Stimulated activated CD8-positive, alpha-beta memory T cell treated with anti-CD3 and anti-CD28 coated beads, Interleukin-4, amount 100 ng/mL, for 48 hours (primary cell): ENCODE measurements around the gene ELL.

Experiments used
- DNase-seq: peaks from one replicate; pipeline ENCODE4 v3.0.0-alpha.2; 2020

The ELL gene

DNA sequence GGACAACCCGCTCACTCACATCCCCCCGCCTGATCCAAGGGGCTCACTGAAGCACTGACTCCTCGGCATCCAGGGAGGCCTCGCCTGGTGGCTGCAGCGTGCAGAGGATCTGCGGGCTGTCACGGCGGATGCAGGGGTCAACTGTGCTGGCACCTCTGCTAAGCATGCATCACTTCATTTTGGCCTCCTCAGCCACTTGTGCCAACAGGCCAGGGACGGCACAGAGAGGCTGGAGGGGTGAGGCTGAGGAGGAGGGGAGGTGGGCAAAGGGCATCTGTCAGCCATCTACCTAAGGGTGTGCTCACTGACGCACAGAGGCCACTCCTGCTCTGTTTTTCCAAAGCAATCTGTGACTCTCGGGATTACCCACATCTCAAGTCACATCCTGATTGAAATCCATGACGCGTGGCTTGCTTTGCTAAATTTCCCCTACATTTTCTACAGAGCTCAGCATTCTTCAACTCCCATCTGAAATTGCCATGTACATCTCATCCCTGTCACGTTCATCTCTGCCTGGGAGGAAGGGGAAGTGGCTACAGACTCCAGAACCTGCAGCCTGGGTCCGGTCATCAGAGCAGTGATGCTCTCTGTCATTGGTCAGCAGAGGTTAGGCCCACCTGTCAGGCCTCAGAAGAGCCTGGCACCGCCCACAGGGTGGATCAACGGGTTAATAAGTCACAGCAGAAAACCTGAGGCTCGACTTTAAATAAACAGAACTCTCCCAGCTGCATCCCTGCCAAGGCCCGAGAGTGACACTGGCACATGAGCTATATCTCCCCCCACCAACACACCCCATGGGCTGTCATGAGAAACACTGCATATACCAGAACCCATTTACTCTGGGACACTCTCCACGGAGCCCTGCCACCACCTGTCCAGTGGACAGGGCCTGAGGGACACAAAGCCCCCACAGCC is 17.6 kb downstream of the ELL start:
- DNase-seq = no peak

DNA sequence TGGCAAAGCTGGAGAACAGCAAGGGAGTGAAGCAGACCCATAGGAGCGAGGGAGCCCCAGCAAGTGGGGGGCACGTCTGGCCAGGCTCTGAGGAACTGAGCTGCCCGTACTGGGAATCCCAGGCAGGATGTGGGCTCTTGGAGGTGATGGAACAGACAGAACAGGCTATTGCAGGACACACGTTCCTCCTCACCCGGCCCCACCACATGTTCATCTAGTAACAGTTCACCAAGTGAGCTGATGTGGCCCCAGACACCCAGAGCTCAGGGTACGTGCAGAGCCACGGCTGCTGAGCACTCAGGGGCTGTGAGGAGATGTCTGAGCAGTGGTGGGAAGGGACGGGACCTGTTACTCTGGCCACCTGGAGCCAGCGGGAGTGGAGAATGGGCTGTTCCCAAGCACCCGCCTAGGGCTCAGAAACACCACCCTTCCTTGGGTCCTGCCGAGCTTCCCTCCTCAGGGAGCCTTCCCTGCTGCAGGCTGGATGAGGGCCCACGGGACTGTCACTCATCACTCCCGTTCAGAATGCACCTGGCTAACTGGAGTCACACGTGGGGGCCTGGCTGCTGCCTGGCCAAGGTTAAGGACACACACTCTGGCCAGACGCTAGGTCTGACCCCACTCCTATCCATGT is 18.4 kb downstream of the ELL start:
- DNase-seq = no peak

DNA sequence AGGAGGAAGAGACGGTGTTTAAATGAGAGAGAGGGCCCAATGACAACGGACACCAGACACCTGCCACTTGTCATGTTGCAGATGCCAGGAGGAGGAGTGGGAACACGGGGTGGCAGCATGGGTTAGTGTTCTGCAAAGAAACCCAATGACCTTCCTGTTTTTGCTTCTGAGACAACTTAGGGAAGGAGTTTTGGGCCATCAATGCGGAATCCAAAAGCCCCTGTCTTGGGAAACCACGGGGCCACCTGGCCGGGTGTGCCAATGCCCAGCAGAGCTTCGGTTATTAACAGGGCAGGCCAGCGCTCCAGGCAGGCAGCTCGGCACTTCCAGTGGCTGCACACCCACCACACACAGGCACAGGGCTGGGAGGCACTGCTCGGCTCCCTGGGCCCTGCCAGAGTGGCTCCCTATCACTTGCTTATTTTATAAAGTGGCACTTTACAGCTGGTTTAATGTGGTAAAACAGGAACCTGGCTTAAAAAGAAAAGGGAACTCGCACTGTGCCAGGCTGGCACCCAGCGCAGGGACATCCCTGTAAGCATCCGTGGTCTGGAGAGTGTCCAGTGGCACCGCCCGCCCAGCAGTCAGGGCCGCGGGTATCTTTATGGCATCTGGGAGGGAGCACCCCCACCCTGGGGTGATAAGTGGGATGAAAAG is 19.1 kb downstream of the ELL start:
- no peak for DNase-seq

DNA sequence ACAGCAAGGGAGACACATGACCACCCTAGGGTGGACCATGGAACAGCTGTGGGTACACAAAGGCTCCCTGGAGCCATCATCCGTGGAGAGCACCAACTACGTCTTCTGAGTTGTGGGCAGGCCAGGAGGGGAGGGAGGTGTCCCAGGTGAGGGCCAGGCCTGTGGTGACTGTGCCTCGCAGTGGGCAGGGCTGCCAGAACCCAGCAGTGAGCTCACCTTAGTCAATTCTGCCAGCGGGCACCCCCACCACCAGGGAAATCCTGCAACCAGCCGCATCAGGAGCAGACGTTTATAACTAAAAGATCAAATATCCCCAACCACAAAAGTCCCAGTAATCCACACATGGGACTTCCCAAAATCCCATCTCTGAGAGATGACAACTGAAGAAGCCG is 19.6 kb downstream of the ELL start:
- DNase-seq = no peak

DNA sequence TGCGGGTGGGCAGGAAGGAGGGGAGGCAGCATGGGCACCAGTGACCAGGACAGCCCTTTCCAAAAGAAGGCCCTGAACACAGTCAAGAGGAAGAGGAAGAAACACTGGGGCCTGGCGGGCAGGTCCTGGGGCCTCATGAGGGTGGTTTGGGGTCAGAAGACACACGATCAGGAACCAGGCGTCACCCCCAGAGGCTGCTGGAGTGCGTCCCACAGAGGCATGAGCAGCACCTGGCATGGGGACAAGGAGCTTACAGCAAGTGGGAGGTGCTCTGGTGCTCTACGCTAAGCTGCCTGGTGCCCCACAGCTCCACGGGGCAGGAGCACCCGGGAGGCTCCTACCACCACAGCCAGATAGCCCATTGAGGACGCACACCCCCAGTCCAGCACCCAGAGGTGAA is 20.0 kb downstream of the ELL start:
- DNase-seq = no peak

DNA sequence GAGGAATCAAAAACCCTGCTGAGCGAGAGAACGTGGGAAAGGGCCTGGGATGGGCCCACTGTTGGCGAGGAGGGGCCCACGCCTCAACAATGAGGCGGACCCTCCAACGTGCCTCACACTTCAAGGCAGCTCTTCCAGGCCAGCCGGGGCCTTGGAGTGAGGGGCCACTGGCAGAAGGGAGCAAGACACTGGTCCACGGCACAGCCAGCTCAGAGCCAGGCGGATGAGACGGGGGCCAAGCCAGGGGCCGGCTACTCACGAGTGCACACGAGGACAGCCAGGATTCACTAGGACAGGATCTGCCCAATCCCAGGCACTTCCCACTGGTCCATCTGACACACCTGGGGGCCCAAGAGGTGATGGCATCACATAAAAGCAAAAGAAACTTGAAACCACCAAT is 20.5 kb downstream of the ELL start:
- DNase-seq = no peak

DNA sequence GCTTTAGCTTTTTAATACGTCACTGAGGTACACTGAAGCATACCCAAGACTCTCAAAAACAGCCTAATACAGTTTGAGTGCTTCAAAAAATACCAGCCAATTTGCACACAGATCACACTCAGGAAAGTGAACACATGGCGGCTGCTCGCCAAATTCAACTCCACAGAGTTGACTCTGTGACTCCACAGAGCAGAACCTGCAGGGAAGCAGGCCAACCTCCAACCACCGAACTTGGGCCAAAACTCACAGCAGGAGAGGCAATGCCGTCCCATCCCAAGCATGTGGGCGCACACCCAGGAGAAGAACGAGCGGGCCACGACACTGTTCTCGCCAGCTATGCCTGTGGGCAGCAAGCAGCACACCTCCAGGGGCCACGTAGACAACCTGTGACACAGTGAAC is 21.1 kb downstream of the ELL start:
- no peak for DNase-seq

DNA sequence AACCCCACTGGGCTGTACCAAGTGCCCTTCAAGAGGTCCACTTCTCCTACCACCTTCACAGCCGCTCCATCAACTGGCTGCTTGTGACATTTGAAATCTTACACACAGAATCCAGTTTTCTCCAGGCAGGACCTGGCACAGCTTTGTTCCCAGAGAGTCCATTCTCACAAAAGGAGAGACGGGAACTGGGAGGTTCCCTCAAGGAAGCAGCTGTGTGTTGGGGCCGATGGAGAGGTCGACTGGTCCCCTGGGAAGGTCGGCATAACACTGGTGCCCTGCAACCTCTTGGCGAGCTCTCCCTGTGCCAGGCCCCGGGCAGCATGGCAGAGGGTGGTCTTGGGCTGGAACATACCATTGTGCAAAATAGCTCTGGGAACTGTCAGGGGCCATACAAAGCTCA is 21.5 kb downstream of the ELL start:
- DNase-seq = no peak

DNA sequence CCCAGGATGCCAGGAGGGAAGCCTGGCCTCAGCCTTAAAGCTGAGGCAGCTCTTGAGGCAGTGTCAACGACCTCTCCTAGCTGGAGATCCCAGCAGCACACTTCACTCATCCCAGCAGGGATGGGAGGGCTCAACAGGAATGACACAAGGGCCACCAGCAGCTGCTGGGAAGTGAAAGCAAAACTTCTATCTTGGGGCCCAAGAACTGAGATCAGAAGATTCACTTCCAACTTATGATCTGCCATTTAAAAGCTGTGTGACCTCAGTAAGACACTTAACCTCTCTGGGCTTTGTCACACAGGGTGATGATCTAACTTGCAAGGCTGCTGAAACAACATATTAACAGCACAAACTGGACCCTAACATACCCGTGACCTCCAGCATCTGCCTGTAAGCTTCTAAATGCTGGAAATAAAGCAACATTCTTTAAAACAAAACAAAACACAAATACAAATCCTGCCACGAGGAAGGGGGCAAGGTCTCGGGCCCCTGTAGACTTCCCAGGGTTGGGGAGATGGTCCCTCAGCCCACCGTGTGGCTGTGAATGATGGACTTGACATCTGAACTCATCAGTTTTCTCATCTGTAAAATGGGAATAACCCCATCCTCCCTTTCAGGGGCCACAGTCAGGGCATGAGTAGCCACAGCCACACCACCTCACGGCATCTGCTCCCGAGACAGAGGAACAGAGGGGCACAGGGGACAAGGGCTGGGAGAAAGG is 22.7 kb downstream of the ELL start:
- DNase-seq = no peak

DNA sequence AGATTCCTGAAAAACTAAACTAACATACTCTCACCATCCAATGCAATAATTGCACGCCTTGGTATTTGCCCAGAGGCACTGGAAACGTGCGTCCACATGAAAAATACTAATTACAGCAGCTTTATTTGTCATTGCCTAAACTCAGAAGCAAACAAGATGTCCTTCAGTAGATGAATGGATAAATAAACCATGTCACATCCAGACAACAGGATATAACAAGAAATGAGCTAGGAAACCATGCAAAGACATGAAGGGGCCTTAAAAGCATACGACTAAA is 25.0 kb downstream of the ELL start:
- no peak for DNase-seq

DNA sequence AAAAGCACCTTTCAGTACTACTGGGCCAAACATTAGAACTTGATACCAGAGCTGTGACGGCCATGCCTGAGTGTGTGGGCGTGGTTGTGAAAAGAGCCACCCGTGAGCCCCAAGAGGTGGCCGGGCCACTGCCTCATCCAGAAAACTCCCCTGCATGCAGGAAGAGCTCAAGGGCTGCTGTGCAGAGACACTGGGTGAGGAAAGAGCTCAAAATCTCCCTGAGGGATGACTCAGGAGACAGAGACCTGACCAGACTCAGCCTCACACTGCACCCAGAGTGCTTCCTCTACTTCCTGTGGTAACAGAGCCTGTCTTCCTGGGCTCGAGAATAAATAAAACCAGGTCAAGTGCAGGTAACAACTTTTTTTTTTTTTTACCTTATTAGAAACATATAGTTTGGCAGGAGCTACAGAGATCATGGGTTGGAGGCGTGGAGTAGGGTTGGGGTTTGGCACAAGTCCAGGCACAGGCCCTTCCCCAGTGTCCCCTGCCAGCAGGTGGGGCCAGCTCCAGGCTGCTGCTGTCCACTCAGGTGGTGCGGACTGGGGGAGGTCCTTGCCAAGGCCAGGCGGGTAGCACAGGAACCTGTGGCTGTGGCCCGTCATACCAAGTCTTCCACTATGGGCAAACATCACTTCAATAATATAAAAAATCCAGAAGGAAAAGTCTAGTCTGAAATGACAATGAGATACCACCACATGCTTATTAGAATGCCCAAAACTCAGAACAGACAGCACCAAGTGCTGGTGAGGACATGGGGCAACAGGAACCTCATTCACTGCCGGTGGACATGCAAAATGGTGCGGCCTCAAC is 25.5 kb downstream of the ELL start:
- peak; percentile 69 for DNase-seq

DNA sequence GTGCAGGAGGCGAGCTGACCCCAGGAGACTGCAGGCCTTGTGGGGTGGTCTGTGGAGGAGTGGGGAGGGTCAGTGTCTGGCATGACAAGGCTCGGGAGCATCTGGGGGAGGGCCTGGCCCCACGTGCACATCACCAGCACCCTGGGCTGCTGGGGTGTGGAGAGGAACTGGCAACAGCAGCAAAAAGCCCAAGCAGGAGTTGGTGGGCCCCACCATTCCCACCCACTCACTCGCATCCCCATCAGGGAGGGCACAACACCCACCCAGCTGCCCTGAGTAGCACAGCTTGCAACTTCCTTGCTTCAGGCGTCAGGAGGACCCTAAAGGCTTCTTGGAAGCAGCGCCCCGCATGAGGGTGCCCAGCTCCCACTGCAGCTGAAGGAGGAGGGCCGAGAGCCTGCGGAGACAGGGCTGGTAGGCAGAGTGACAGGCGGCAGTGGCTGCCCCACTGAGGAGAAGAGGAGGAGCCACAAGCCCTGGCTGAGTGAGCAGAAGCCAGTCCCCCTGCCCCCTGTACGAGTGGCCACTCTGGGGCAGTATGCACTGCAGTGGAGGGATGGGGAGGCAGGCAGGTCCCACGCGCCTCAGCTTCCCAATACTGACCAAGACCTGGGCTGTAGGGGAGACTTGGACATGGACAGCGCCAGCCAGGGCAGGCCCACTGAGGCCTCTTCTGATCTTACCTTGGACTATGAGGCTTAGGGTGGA is 26.5 kb downstream of the ELL start:
- no peak for DNase-seq

DNA sequence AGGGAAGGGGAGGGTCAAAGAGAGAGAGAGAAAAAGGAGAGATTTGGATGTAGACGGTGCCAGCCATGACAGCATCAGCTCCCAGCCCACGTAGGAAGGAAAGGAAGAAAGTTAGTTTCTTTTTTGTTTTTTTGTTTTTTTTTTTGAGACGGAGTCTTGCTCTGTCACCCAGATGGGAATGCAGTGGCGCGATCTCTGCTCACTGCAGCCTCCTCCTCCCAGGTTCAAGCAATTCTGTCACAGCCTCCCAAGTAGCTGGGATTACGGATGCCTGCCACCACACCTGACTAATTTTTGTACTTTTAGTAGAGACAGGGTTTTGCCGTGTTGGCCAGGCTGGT is 27.6 kb downstream of the ELL start:
- no peak for DNase-seq

DNA sequence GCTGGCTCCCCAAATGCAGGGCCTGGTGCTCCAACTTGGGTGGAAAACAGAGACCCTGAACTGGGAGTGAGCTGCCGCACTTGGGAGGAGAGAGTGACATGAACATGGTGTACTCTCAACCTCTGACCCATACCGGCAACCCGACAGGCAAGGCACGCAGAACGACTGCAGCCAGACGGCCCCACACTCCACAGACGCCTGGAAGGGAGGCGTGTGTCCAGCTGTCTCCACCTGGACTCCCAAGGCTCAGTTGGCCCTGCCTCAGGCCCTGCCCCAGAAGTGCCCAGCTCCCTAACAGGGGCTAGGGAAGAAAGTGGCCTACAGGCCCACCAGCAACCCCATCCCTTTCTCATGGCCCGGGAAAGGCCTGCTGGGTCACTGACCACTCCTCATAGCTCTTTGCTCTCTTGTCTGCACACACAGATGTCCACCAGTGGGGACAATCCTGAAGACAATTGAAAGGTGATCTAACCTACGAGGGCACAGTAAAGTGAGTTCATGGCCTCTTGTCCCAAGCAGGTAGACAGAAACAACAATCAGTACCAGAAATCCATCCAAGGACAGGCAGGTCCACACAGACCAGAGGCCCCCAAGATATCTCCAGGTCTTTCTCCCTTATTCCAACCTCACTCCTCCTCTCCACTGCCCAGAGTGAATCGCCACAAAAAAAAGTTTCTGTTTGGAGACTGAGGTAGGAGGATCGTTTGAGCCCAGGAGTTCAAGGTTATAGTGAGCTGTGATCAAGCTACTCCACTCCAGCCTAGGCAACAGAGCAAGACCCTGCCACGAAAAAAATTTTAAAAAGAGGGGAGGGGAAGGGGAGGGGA is 28.2 kb downstream of the ELL start:
- no peak for DNase-seq

DNA sequence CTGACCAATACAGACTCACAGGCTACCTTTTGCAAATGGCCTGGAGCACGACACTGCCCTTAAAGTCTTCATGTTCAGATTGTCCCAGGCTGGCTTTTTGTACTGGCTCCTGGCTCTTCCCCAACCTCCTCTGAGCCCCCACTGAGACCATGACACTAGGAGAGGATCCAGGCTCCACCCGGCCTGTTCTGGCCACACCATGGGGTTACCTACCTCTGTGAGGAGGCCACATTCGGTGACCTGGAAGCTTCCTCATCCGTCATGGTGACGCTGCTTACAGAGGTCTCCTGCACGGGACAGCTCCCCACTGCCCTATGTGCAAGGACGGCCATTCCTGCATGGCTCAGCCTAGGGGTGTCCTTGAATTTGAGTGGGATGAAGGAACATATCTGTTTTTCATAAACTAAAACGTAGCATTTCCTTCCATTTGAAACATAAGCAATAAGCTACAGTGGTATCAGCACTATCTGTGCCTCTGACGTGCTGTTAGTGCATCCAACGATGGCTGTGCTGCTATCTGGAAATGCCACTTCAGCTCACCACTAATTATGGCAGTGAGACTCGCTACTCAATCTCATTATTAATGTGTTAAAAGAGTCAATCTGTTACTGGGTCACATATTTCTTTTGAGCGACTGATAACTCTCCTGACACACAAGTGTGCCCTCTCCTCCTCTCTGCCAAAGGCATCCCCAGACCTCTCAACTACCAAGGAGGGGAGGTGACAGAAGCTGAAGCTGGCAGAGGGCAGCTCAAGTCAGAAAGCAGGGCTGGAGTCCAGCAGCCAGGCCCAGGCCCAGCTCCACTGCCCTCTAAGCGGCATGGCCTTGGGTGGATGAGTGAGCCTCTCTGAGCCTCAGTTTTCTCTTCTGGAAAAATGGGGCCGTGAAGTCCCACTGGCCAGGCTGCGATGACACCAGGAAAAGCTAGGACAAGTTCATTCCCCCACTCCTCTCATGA is 29.6 kb downstream of the ELL start:
- DNase-seq = no peak

DNA sequence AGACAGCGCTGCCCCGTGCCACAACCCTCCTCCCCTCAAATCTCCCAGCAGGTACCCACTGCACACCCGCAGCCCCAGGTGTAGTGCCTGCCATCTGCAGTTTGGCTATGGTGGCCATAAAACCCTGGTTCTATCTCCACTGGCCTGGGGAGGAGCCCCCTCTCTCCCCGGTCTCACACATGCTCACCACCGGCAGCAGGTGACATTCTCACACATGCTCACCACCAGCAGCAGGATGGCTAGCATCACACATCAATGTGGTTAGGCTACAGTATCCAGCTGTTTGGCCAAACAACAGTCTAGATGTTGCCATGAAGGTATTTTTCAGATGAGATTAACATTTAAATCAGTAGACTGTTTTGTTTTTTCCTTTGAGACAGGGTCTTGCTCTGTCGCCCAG is 31.1 kb downstream of the ELL start:
- no peak for DNase-seq

DNA sequence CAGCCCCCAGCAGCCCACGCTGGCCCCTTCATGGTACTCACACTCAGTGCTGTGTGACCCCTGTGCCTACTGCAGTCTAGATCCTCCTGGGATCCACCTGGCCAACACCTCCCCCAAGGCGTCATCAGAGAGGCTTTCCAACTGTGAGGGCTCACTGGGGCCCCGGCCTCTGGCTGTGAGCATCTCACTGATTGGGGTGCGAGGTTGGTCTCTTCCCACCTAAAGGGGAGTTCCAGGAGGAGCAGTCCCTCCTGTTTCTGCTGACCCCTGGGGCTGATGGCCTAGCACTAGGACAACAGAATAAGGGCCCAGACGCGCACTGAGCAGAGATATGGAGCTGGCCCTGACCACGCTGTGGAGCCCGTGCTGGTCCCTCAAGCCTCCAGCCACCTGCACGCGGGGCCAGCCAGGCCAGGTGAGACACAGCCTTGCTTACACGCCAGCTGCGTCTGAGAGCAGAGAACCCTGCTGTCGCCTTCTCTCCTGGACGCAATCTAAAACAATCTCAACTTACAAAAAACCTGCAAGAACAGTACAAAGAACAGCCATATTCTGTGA is 32.2 kb downstream of the ELL start:
- DNase-seq = no peak

DNA sequence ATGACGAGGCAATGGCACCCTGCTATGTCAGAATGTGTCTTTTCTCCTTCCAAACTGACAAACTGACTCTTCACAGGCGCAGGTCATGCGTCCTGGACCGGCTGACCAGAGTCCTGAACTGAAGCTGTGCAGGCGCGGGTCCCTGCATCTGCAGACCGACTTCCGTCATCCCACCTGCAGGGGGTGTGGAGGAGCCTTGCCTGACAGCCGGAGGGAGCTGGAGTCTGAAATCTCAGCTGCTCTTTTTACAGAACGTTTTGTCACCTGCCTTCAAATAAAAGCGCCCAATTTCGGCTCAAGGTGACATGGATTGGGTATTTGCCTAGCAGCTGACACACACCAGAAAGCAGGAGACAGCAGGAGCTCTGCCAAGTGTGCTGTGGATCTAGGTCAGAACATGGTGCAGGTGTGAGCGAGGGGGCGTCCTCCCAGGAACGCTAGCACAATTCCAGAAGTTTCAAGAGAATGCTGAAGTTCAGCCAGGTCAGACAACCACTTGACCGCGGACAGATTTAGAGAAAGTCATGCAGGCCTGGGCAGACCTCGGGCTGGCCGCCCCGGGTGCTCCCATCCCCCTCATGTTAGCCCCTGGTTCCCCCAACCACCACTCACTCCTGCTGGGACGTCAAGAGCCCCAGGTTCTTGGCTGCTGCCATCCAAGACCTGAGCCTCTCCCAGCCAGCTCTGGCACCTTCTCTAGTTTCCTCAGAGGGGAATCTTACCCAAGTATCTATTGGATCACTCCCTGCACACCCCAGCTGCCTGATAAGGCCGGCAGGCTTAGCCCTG is 32.8 kb downstream of the ELL start:
- DNase-seq = no peak

DNA sequence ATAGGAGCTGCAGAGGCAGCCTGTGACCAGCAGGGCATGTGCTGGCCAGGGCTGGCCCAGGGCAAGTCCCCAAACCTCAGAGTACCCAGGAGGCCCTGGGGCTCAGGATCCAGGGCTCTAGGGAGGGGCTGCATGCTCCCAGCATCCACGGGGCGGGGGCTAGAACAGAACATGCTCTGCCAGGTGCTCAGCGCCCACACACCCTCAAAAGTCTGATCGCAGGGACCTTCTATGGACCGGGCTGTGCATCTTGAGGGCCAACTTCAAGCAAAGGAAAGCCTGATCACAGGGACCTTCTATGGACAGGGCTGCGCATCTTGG is 33.5 kb downstream of the ELL start:
- DNase-seq = no peak
